ENCODE data around the gene RELCH.

RELCH gene

DNA sequence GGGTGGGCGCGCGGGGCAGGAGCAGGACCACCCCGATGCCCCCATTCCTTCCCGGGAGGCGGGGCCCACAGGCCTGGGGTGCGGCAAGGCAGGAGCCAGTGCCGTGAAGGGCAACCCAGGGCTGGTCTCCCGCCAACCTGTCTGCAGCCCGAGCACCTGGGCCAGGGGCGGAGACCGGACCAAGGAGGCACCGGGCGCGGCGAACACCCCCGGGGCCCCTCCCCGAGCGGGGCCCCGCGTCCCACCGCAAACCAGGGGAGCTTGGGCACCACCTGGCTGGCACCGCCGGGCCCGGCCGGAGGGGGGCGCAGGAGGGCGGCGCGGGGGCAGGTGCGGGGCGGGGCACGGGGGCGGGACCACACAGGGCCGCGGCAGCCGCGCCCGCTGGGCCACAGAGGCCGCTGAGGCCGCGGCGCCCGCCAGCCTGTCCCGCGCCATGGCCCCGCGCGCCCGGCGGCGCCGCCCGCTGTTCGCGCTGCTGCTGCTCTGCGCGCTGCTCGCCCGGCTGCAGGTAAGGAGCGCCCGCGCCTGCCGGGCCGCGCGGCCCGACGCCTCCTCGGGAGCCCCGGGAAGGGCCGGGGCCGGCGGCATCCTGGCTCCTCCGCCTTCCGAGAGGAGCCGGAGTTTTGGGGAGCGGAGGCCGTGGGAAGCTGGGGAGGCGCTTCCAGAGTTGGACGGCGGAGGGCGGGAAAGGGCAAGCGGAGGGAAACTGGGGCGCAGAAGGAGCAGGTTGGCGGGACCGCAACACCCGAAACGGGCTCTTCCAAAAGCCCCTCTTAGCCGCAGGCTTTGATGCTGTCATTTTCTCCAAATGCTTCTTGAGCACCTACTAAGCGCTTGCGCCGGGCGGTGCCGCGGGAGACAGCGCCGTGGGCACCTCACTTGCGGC is 138.1 kb downstream of the RELCH start, which contains the start of gene TNFRSF11A:
TSS of gene TNFRSF11A (plus strand) at position 394 of the 889 bp plus-strand sequence. CDS start at position 437, 43 bp downstream.
- DNase-seq (ENCODE audit: low read depth) = no peak

GRCh38 chr18:62325806-62326645 is 139.0 kb downstream of the RELCH start:
- DNase-seq (ENCODE audit: low read depth) = no peak

DNA sequence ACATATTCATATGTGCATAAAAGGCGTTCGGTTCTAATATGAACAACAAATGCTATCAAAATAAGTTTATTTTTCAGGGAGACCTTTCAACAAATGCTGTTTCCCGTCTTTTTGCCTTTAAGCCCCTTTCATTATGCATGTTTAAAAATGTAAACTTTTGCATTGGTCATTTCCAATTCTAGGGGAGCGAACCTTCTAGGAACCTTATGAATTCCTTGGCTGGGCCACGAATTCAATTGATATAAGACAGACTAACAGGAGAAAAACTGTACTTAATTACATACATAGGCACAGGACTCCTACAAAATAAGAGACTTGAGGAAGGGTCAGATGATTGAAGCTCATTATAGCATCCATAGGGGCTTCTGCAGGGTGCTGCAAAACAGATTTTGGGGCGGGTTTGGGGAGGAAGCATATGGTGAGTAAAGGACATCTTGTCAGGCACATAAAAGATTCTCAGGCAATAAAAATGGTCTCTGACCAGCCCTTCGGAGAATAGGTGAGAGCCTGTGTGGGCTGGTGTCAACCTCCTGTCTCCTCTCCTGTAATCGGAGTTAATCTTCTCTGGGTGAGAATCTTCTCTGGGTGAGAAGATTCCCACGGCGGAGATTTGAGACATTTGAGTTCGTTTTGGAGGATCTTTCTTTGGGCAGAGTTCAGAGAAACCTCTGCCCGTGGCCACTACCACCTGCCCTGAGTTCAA is 139.7 kb downstream of the RELCH start:
- DNase-seq (ENCODE audit: low read depth) = no peak

GRCh38 chr18:62327977-62328376 is 140.9 kb downstream of the RELCH start:
- no peak for DNase-seq (ENCODE audit: low read depth)

GRCh38 chr18:62328586-62329525 is 141.8 kb downstream of the RELCH start:
- DNase-seq (ENCODE audit: low read depth) = no peak

DNA sequence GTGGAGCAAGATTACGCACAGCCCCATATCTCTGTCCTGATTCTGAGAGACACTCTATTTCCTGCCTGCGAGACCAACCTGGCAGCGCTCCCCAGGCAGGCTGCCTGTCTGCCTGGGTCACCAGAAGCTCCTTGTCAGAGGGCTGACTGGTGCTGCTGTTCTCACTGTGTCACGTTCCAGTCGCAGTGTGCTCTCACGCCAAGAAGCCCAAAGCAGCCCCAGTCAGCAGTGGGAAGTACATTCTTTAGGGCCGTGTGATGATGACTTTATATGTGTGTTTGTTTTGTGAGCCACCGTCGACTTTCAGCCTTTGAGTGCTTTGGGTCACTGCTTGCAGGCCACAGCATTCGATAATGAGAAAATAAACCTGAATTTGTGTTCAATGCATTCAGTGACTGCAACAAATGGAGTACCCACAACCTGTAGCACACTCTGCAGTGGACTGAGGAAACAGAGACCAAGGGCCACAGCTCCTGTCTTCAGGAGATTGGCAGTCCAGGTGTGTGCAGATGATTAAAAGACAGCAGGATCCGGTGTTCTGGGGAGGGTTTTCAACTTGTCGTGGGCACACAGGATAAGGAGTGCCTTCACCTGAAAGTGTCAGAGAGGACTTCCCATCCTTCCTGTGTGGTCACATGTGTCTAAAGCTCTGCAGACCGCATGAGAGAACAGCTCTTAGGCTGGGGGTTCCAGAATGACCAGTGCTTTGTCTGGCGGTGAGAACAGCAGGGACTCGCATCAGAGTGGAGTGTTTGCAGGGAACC is 142.8 kb downstream of the RELCH start:
- no peak for DNase-seq (ENCODE audit: low read depth)

- DNase-seq (ENCODE audit: low read depth) = no peak
These were observed 143.6 kb downstream of the RELCH start for GRCh38 chr18:62330650-62331049.

GRCh38 chr18:62331581-62332356 is 144.7 kb downstream of the RELCH start:
- DNase-seq (ENCODE audit: low read depth) = no peak

DNA sequence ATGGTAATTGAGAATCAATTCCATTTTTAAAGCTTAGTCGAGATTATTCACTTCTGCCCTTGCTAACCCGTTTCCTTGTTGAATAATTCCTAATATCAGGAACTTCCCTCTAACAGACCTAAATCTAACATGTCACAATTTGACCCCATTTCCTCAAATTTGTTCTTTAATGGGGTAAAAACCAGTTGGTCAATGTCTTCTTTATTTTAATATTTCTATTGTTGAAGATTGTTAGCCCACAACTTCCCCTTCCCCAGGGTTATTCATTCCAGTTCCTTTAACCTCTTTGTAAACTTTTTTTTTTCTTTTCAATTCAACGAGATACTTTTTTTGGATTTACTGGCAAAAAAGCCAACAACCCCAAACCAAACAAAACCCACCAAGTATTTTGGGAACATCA is 145.4 kb downstream of the RELCH start:
- no peak for DNase-seq (ENCODE audit: low read depth)

GRCh38 chr18:62332964-62333695 is 146.1 kb downstream of the RELCH start:
- no peak for DNase-seq (ENCODE audit: low read depth)

DNA sequence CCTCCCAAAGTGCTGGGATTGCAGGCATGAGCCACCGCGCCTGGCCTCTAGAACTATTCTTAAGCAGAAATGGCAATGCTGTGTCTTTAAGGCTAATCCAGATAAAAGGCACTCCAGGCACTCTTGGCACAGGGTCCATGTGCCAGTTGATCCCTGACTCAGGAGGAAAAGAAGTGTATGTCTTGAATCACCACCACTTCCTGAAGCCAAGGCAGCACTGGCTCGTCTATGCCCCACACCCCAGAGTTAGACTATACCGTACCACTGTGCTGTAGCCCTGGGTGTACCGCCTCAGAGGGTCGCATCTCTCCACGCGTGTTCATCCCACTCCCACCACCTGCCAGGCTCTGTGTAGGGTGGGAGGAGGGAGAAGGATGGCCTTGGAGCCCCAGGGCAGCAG is 147.1 kb downstream of the RELCH start:
- no peak for DNase-seq (ENCODE audit: low read depth)

DNA sequence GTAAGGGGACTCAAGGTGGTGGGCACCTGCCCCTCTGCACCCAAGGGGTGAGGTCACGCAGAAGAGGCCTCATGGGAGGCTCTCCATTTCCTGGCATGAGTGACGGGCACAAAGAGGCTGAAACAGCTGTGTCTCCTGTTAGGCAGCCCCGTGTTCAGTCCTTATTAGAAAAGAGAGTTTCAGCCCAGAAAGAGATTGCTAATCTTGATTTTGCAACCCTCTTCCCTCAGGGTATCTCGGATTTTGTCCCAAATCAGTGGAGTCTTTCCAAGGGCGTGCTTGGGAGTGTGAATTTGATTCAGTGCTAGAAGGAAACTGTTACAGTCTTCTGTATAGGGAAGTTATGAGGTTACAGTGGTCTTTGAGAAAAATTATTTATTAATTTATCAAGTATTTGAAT is 148.4 kb downstream of the RELCH start:
- no peak for DNase-seq (ENCODE audit: low read depth)

DNA sequence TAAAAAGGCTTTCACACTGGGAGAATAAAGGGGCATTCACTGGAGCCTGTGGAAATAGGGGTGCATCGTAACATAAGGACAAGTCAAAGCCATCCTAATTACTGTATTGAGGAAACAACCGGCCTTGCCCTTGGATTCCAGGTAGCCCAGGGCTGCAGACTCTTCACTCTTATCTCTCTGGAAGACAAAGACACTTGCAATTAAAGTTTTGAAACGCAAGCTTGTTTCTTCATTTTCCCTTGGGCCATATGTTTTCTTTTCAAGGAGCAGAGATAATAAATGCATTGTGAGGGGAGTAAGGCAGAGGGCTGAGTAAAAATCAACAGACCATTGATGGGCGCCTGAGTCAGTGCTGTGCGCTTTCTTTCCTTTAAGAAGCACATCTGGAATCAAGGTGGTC is 149.6 kb downstream of the RELCH start:
- no peak for DNase-seq (ENCODE audit: low read depth)

DNA sequence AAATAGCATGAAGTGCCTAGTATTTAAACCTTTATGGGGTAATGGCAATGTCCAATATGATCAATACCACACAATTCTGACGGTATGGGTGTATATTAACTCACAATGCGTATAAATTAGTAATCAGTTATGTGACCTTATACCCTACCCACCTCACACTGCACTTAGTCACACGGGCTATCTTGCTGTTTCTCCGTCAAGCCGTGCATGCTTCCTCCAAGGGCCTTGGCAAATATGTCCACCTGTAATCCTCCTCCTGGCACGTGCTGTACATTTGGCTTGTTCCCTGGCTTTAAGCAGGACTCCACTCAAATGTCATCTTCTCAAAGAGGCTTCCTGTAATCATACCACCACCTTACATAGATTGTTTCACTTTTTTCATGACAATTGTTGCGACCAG is 150.3 kb downstream of the RELCH start:
- no peak for DNase-seq (ENCODE audit: low read depth)

GRCh38 chr18:62338446-62339105 is 151.5 kb downstream of the RELCH start:
- no peak for DNase-seq (ENCODE audit: low read depth)

DNA sequence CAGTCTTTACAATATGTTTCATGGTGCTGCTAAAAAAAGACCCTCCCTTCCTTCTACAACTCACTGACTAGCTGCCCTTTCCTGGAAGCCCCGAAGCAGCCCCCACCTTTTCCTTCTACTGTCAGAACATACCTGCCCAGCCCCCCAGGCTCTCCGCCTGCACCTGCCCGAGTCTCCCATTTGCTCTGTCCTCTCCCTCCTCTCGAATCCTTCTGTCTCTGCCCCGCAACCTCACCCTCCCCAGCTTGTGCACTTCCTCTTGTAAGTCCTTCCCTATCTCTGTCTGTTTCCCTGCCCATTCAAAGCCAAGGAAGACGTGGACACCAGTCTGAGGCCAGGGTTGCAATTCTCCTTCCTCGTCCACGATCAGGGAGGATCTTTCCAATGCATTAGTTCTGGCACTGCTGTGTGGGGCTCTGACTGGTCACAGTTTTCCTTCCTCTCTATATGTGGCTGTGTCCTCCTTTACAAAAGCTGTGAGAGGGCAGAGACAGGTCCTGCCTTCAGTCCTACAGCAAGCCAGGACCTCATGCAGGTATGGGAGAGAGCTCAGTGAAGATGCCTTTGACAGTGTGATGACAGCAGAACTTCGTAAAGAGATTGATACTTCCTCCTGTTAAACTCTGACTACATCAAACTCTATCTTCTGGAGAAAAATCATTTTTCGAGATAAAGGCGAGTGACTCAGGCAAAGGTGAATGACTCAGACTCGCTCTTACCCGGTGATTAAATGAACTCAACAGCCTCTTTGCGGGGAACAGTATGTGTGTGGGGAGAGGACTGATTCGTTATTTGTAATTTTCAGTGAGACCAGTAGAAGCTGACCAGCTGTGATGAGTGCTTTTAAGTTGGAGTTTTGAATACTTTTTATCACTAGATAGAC is 152.3 kb downstream of the RELCH start:
- no peak for DNase-seq (ENCODE audit: low read depth)

- no peak for DNase-seq (ENCODE audit: low read depth)
These were observed 153.9 kb downstream of the RELCH start for GRCh38 chr18:62340996-62341395.

Measured in GM04503 (cell line).